GM18868 (cell line): ENCODE data around the gene RALB.

Source experiments
- ATAC-seq: cut with Tn5 transposase; IDR thresholded peaks from one replicate; pipeline ENCODE4 v1.9.1; 2021; ENCODE audit warnings: mild to moderate bottlenecking, moderate library complexity; ENCODE audit not compliant: unreplicated experiment

The RALB gene

GRCh38 chr2:120252225-120253020, at the start of gene RALB:
Gene RALB (plus strand): TSS chr2:120252852. CDS start chr2:120278665, 25,813 bp downstream.
- peak; percentile 92 for ATAC-seq

GRCh38 chr2:120203251-120204021, 49.2 kb upstream of the RALB start:
- ATAC-seq: no peak

- ATAC-seq: no peak
These were observed 48.6 kb upstream of the RALB start for GRCh38 chr2:120204022-120204405.

- ATAC-seq: no peak
These were observed 48.2 kb upstream of the RALB start for GRCh38 chr2:120204417-120204816.

GRCh38 chr2:120204945-120205670, 47.5 kb upstream of the RALB start:
- ATAC-seq: no peak

GRCh38 chr2:120206022-120206581, 46.5 kb upstream of the RALB start:
- ATAC-seq: no peak

GRCh38 chr2:120208381-120209353, 44.0 kb upstream of the RALB start:
- ATAC-seq: no peak

- no peak for ATAC-seq
These were observed 43.0 kb upstream of the RALB start for GRCh38 chr2:120209427-120210269.

- no peak for ATAC-seq
These were observed 42.4 kb upstream of the RALB start for GRCh38 chr2:120210270-120210693.

GRCh38 chr2:120218181-120218580, 34.5 kb upstream of the RALB start:
- no peak for ATAC-seq

GRCh38 chr2:120219291-120219690, 33.4 kb upstream of the RALB start:
- no peak for ATAC-seq

GRCh38 chr2:120219766-120220165, 32.9 kb upstream of the RALB start:
- no peak for ATAC-seq

- no peak for ATAC-seq
These were observed 31.9 kb upstream of the RALB start for GRCh38 chr2:120220756-120221155.

- ATAC-seq: no peak
These were observed 31.0 kb upstream of the RALB start for GRCh38 chr2:120221616-120222015.

GRCh38 chr2:120222186-120223033, 30.2 kb upstream of the RALB start:
- no peak for ATAC-seq

GRCh38 chr2:120223034-120223912, 29.4 kb upstream of the RALB start, which contains the start of gene TMEM185B:
Gene TMEM185B (minus strand): TSS chr2:120223400. CDS start chr2:120222976, 424 bp downstream.
- peak; percentile 86 for ATAC-seq

GRCh38 chr2:120224256-120224655, 28.4 kb upstream of the RALB start:
- no peak for ATAC-seq
